ENCODE measurements around the gene GALK1. TPM values are rescaled to one million over a fixed set of nuclear protein-coding genes. Genes with fewer than 3 reads are reported as not detected.
A peak's percentile ranks its signal among the peaks of the same experiment; 100 is the strongest.

Gene GALK1
- total and polyA plus RNA-seq, 2 donors (not counting 1 experiment from before 2014, with no cell fraction given) = 10.2 to 62.8 TPM

- Histone ChIP-seq H3K36me3 (ENCODE audit: control insufficient read depth, insufficient read depth, low read length) (no peaks in the 10 kb centered on the region), H3K27me3 (ENCODE audit: control insufficient read depth, insufficient read depth, low read length) (no peaks in the 10 kb centered on the region), H4K20me1 (ENCODE audit: control insufficient read depth, extremely low read depth, insufficient read depth, low read length) (no peaks in the 10 kb centered on the region), H3K4me1 (ENCODE audit: control insufficient read depth, extremely low read depth, insufficient read depth, low read length) (peaks cover 2% of the 10 kb centered on the region), H3K9me3 (ENCODE audit: control insufficient read depth, insufficient read depth, low read depth, low read length) (no peaks in the 10 kb centered on the region), H3K4me2 (ENCODE audit: extremely low read depth, insufficient read depth, low read length) (no peak overlapping the region), H3K9ac (ENCODE audit: insufficient read depth, low read length) (no peak overlapping the region), H2AFZ (ENCODE audit: low read length) (no peak overlapping the region), H3K4me3 (replicated peaks in 1 of 4; ENCODE audit: control extremely low read depth in 1 of 4, insufficient read depth in 1 of 4, low read depth in 3 of 4, low read length in 4 of 4) (no peak overlapping the region), H3K79me2 (ENCODE audit: control insufficient read depth, insufficient read depth, low read length) (no peaks in the 10 kb centered on the region), H3K27ac (ENCODE audit: insufficient read depth, low read length) (no peak overlapping the region)
- TF ChIP-seq EZH2 (IDR thresholded peaks at IDR 0.05; ENCODE audit: low read length, missing control alignments) = no peak
- no peak for TF ChIP-seq CTCF (conservative IDR thresholded peaks at IDR 0.05 in 1 of 2, IDR thresholded peaks at IDR 0.05 in 1 of 2; ENCODE audit: low read depth in 1 of 2, low read length in 2 of 2)
- no peak for DNase-seq (ENCODE audit: low read depth in 2 of 2)
Observed at GRCh38 chr17:75751676-75752404, 13.2 kb downstream of the GALK1 start.

- no peak overlapping the region for H3K4me3 ChIP-seq (replicated peaks in 1 of 4; ENCODE audit: control extremely low read depth in 1 of 4, insufficient read depth in 1 of 4, low read depth in 3 of 4, low read length in 4 of 4)
- H3K27me3 ChIP-seq (ENCODE audit: control insufficient read depth, insufficient read depth, low read length) = no peaks in the 10 kb centered on the region
- no peaks in the 10 kb centered on the region for H3K9me3 ChIP-seq (ENCODE audit: control insufficient read depth, insufficient read depth, low read depth, low read length)
- TF ChIP-seq EZH2 (IDR thresholded peaks at IDR 0.05; ENCODE audit: low read length, missing control alignments) (no peak), CTCF (conservative IDR thresholded peaks at IDR 0.05 in 1 of 2, IDR thresholded peaks at IDR 0.05 in 1 of 2; ENCODE audit: low read depth in 1 of 2, low read length in 2 of 2) (no peak)
- H3K9ac ChIP-seq (ENCODE audit: insufficient read depth, low read length) = no peak overlapping the region
- no peaks in the 10 kb centered on the region for H4K20me1 ChIP-seq (ENCODE audit: control insufficient read depth, extremely low read depth, insufficient read depth, low read length)
- no peaks in the 10 kb centered on the region for H3K79me2 ChIP-seq (ENCODE audit: control insufficient read depth, insufficient read depth, low read length)
- no peak overlapping the region for H3K27ac ChIP-seq (ENCODE audit: insufficient read depth, low read length)
- H2AFZ ChIP-seq (ENCODE audit: low read length) = no peak overlapping the region
- H3K36me3 ChIP-seq (ENCODE audit: control insufficient read depth, insufficient read depth, low read length) = no peaks in the 10 kb centered on the region
- no peak for DNase-seq (ENCODE audit: low read depth in 2 of 2)
- H3K4me2 ChIP-seq (ENCODE audit: extremely low read depth, insufficient read depth, low read length) = no peak overlapping the region
- peaks cover 2% of the 10 kb centered on the region for H3K4me1 ChIP-seq (ENCODE audit: control insufficient read depth, extremely low read depth, insufficient read depth, low read length)
Observed at GRCh38 chr17:75750661-75751423, 14.2 kb downstream of the GALK1 start.

GRCh38 chr17:75749545-75750389, 15.2 kb downstream of the GALK1 start:
- peak overlapping the region; percentile 9 for H2AFZ ChIP-seq (ENCODE audit: low read length)
- peak; percentile 46 to 60 for DNase-seq (ENCODE audit: low read depth in 2 of 2)
- TF ChIP-seq EZH2 (IDR thresholded peaks at IDR 0.05; ENCODE audit: low read length, missing control alignments) = no peak
- TF ChIP-seq CTCF (conservative IDR thresholded peaks at IDR 0.05 in 1 of 2, IDR thresholded peaks at IDR 0.05 in 1 of 2; ENCODE audit: low read depth in 1 of 2, low read length in 2 of 2) = peak; percentile 75 to 82
- no peaks in the 10 kb centered on the region for H3K79me2 ChIP-seq (ENCODE audit: control insufficient read depth, insufficient read depth, low read length)
- no peaks in the 10 kb centered on the region for H4K20me1 ChIP-seq (ENCODE audit: control insufficient read depth, extremely low read depth, insufficient read depth, low read length)
- H3K36me3 ChIP-seq (ENCODE audit: control insufficient read depth, insufficient read depth, low read length) = no peaks in the 10 kb centered on the region
- H3K4me2 ChIP-seq (ENCODE audit: extremely low read depth, insufficient read depth, low read length) = no peak overlapping the region
- H3K4me3 ChIP-seq (replicated peaks in 1 of 4; ENCODE audit: control extremely low read depth in 1 of 4, insufficient read depth in 1 of 4, low read depth in 3 of 4, low read length in 4 of 4) = no peak overlapping the region
- no peak overlapping the region for H3K9ac ChIP-seq (ENCODE audit: insufficient read depth, low read length)
- H3K9me3 ChIP-seq (ENCODE audit: control insufficient read depth, insufficient read depth, low read depth, low read length) = no peaks in the 10 kb centered on the region
- H3K4me1 ChIP-seq (ENCODE audit: control insufficient read depth, extremely low read depth, insufficient read depth, low read length) = peaks cover 2% of the 10 kb centered on the region
- no peak overlapping the region for H3K27ac ChIP-seq (ENCODE audit: insufficient read depth, low read length)
- H3K27me3 ChIP-seq (ENCODE audit: control insufficient read depth, insufficient read depth, low read length) = no peaks in the 10 kb centered on the region
